BE2C (cell line): ENCODE data around the gene CDK5RAP2.

Experiments
- DNase-seq: peaks from one replicate; pipeline ENCODE4 v3.0.0-alpha.2; 2020
- H3K27me3 ChIP-seq: fragments of 250-450 bp; sonication (Bioruptor Pico); 2 replicates; pipeline ENCODE4 v1.5.1; 2020; ENCODE audit warnings: mild to moderate bottlenecking
- H3K36me3 ChIP-seq: fragments of 250-450 bp; sonication (Bioruptor Pico); 2 replicates; pipeline ENCODE4 v1.5.1; 2020; ENCODE audit warnings: mild to moderate bottlenecking
- H3K4me1 ChIP-seq: fragments of 250-450 bp; sonication (Bioruptor Pico); 2 replicates; pipeline ENCODE4 v1.5.1; 2020
- H3K4me3 ChIP-seq: 2 replicates; pipeline ENCODE4 v1.5.1; 2011; ENCODE audit warnings: low read depth, low read length
- H3K9me3 ChIP-seq: fragments of 250-450 bp; sonication (Bioruptor Pico); 2 replicates; pipeline ENCODE4 v1.5.1; 2020
- TF ChIP-seq, protein P1 (sequence below): IDR thresholded peaks from 2 replicates; pipeline ENCODE4 v1.5.1; 2012; ENCODE audit warnings: mild to moderate bottlenecking, low read depth, low read length

CDK5RAP2 gene

GRCh38 chr9:120486347-120486746 lies 93.6 kb downstream of the CDK5RAP2 start:
- H3K4me3 ChIP-seq = no peak overlapping the region
- H3K9me3 ChIP-seq = no peaks in the 10 kb centered on the region
- no peak for DNase-seq
- H3K4me1 ChIP-seq = no peaks in the 10 kb centered on the region
- H3K36me3 ChIP-seq = peaks cover 47% of the 10 kb centered on the region
- no peaks in the 10 kb centered on the region for H3K27me3 ChIP-seq
- TF ChIP-seq, protein P1, sequence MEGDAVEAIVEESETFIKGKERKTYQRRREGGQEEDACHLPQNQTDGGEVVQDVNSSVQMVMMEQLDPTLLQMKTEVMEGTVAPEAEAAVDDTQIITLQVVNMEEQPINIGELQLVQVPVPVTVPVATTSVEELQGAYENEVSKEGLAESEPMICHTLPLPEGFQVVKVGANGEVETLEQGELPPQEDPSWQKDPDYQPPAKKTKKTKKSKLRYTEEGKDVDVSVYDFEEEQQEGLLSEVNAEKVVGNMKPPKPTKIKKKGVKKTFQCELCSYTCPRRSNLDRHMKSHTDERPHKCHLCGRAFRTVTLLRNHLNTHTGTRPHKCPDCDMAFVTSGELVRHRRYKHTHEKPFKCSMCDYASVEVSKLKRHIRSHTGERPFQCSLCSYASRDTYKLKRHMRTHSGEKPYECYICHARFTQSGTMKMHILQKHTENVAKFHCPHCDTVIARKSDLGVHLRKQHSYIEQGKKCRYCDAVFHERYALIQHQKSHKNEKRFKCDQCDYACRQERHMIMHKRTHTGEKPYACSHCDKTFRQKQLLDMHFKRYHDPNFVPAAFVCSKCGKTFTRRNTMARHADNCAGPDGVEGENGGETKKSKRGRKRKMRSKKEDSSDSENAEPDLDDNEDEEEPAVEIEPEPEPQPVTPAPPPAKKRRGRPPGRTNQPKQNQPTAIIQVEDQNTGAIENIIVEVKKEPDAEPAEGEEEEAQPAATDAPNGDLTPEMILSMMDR = no peak

DNA sequence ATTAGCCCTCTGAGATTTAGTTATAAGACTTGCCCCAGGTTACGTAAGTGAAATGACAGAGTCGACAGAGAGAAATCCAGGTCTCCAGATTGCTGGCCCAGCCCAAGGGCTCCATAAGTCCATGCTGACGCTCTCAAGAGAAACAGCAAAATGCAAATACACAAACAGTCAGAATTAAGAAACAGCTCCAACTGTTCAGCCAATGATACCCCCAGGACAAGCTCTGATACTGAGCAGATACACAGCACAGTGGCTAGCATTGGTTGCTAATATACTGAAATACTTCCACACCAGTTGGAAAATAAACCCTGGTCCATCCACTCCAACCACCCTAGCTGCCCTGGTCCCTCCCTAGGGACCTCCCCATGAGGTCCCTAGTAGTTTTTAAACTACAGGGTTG lies 94.2 kb downstream of the CDK5RAP2 start:
- no peak for DNase-seq
- Histone ChIP-seq H3K4me1 (no peaks in the 10 kb centered on the region), H3K36me3 (peaks cover 41% of the 10 kb centered on the region), H3K27me3 (no peaks in the 10 kb centered on the region), H3K9me3 (no peaks in the 10 kb centered on the region), H3K4me3 (no peak overlapping the region)
- TF ChIP-seq, protein P1 = no peak

GRCh38 chr9:120484162-120484561 lies 95.8 kb downstream of the CDK5RAP2 start:
- H3K36me3 ChIP-seq = peaks cover 29% of the 10 kb centered on the region
- TF ChIP-seq, protein P1 = no peak
- no peaks in the 10 kb centered on the region for H3K9me3 ChIP-seq
- H3K4me3 ChIP-seq = no peak overlapping the region
- H3K27me3 ChIP-seq = no peaks in the 10 kb centered on the region
- no peak for DNase-seq
- no peaks in the 10 kb centered on the region for H3K4me1 ChIP-seq

- peak; percentile 43 for DNase-seq
- no peaks in the 10 kb centered on the region for H3K27me3 ChIP-seq
- H3K9me3 ChIP-seq = no peaks in the 10 kb centered on the region
- H3K4me1 ChIP-seq = no peaks in the 10 kb centered on the region
- TF ChIP-seq, protein P1 = no peak
- H3K4me3 ChIP-seq = no peak overlapping the region
- H3K36me3 ChIP-seq = peaks cover 21% of the 10 kb centered on the region
These were observed 97.4 kb downstream of the CDK5RAP2 start for GRCh38 chr9:120482424-120483186.

- Histone ChIP-seq H3K4me3 (no peak overlapping the region), H3K4me1 (no peaks in the 10 kb centered on the region), H3K9me3 (no peaks in the 10 kb centered on the region), H3K36me3 (peaks cover 18% of the 10 kb centered on the region), H3K27me3 (no peaks in the 10 kb centered on the region)
- DNase-seq = no peak
- TF ChIP-seq, protein P1 = no peak
These were observed 98.1 kb downstream of the CDK5RAP2 start for GRCh38 chr9:120481846-120482245.

DNA sequence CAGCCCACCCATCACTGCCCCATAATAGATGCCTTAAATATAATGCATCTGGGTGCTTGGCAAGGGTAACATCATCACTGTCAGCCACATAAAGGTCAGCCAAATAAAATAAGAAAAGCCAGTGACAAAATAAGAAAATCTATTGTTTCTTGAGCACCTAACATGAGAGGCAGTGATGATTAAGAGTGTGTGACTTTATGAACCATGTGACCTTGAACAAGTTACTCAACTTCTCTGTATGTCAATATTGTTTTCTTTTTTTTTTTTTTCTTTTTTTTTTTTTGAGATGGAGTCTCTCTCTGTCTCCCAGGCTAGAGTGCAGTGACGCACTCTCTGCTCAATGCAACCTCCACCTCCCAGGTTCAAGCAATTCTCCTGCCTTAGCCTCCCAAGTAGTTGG lies 98.7 kb downstream of the CDK5RAP2 start:
- Histone ChIP-seq H3K9me3 (no peaks in the 10 kb centered on the region), H3K4me3 (no peak overlapping the region), H3K27me3 (no peaks in the 10 kb centered on the region), H3K4me1 (no peaks in the 10 kb centered on the region), H3K36me3 (peaks cover 17% of the 10 kb centered on the region)
- TF ChIP-seq, protein P1 = no peak
- DNase-seq = no peak
